HTR-8/SVneo (cell line): Measurements from ENCODE around the gene ADGRF3.
"Not testable (repeated sequence)": the region's sequence is repeated elsewhere in the genome, so short reads cannot be mapped to it uniquely, and the experiment has no call there.

Source experiments
- DNase-seq: peaks from one replicate; pipeline ENCODE4 v3.0.0; 2011; ENCODE audit warnings: low spot score, mixed read lengths; ENCODE audit not compliant: insufficient read length
- FAIRE-seq: peaks from 2 replicates; lab custom pipeline; 2011; peaks lifted over from hg19 to GRCh38; lab: Jason Lieb, UNC

The ADGRF3 gene

GRCh38 chr2:26290001-26290400 lies 56.6 kb downstream of the ADGRF3 start:
- FAIRE-seq (no peak), DNase-seq (no peak)

GRCh38 chr2:26285931-26286330 lies 60.7 kb downstream of the ADGRF3 start:
- FAIRE-seq = no peak
- DNase-seq = no peak

GRCh38 chr2:26284132-26284531 lies 62.5 kb downstream of the ADGRF3 start:
- DNase-seq = peak; percentile 69
- peak; percentile 90 for FAIRE-seq

- DNase-seq (no peak), FAIRE-seq (no peak)
Observed at GRCh38 chr2:26283606-26284005, 63.0 kb downstream of the ADGRF3 start.

GRCh38 chr2:26281226-26281625 lies 65.4 kb downstream of the ADGRF3 start:
- DNase-seq (no peak), FAIRE-seq (peak; percentile 69)

- DNase-seq (no peak), FAIRE-seq (no peak)
Observed at GRCh38 chr2:26279886-26280285, 66.7 kb downstream of the ADGRF3 start.

GRCh38 chr2:26276484-26277227 lies 69.9 kb downstream of the ADGRF3 start:
- FAIRE-seq (no peak), DNase-seq (no peak)

- no peak for FAIRE-seq
- DNase-seq = peak; percentile 18
Observed at GRCh38 chr2:26274058-26274613, 72.5 kb downstream of the ADGRF3 start.

- FAIRE-seq (no peak), DNase-seq (no peak)
Observed at GRCh38 chr2:26273501-26273900, 73.1 kb downstream of the ADGRF3 start.

- DNase-seq = no peak
- FAIRE-seq = no peak
Observed at GRCh38 chr2:26270373-26270772, 76.2 kb downstream of the ADGRF3 start.

GRCh38 chr2:26269571-26270158 lies 76.9 kb downstream of the ADGRF3 start:
- no peak for FAIRE-seq
- DNase-seq = no peak

GRCh38 chr2:26268670-26269385 lies 77.8 kb downstream of the ADGRF3 start:
- DNase-seq, FAIRE-seq: not testable (repeated sequence)

- no peak for DNase-seq
Observed at GRCh38 chr2:26268213-26268612, 78.4 kb downstream of the ADGRF3 start.

GRCh38 chr2:26258836-26259235 lies 87.8 kb downstream of the ADGRF3 start:
- DNase-seq, FAIRE-seq: not testable (repeated sequence)

More at GRCh38 chr2:26268213-26268612, 78.4 kb downstream of the ADGRF3 start:
- FAIRE-seq = no peak
